GM19240 (cell line): ENCODE measurements around the gene STARD3.
"Not testable (repeated sequence)": the region's sequence is repeated elsewhere in the genome, so short reads cannot be mapped to it uniquely, and the experiment has no call there.

Experiments used
- DNase-seq: peaks from one replicate; pipeline ENCODE4 v3.0.0; 2011; ENCODE audit warnings: low spot score; ENCODE audit not compliant: insufficient read length

STARD3 gene

GRCh38 chr17:39709998-39710964 lies 73.3 kb downstream of the STARD3 start:
- no peak for DNase-seq

GRCh38 chr17:39711071-39711470 lies 74.1 kb downstream of the STARD3 start:
- not testable (repeated sequence) for DNase-seq

- DNase-seq = no peak
These were observed 74.9 kb downstream of the STARD3 start for GRCh38 chr17:39711851-39712250.
